CD4-positive, CD25-positive, alpha-beta regulatory T cell (primary cell): ENCODE data around the gene GATA6. TPM values are rescaled to one million over a fixed set of nuclear protein-coding genes. Genes with fewer than 3 reads are reported as not detected.

ENCODE experiments used
- ATAC-seq, 2 donors: fragments of 150-1000 bp; cut with Tn5 transposase; one replicate each; pipeline ENCODE4 v1.10.0; 2021; ENCODE audit warnings: low read depth in 2 of 2, moderate number of reproducible peaks in 2 of 2, moderate library complexity in 1 of 2
- DNase-seq, 3 donors: peaks; one replicate each; pipeline versions ENCODE4 v3.0.0 to v3.0.0-alpha.2; 2012 to 2022; ENCODE audit warnings: mixed read lengths in 1 of 3
- H3K27ac ChIP-seq: one replicate; pipeline ENCODE4 v1.7.0; 2013; ENCODE audit warnings: mild to moderate bottlenecking, low read length; ENCODE audit not compliant: insufficient read depth, poor library complexity, severe bottlenecking
- H3K27me3 ChIP-seq: one replicate; pipeline ENCODE4 v1.7.0; 2013; ENCODE audit warnings: low read length; ENCODE audit not compliant: control insufficient read depth, insufficient read depth
- H3K36me3 ChIP-seq: one replicate; pipeline ENCODE4 v1.7.0; 2013; ENCODE audit warnings: mild to moderate bottlenecking, low read length, moderate library complexity; ENCODE audit not compliant: control insufficient read depth, insufficient read depth
- H3K4me1 ChIP-seq: 2 replicates; pipeline ENCODE4 v1.7.0; 2013; ENCODE audit warnings: mild to moderate bottlenecking, low read length; ENCODE audit not compliant: insufficient read depth, control insufficient read depth, poor library complexity, severe bottlenecking
- H3K4me3 ChIP-seq: one replicate; pipeline ENCODE4 v1.7.0; 2013; ENCODE audit warnings: low read depth, mild to moderate bottlenecking, low read length, moderate library complexity
- H3K9me3 ChIP-seq, 2 experiments: 1 replicate in 1 of 2; 2 replicates in 1 of 2; pipeline ENCODE4 v1.7.0; 2013; ENCODE audit warnings: low read length in 2 of 2, mild to moderate bottlenecking in 1 of 2, moderate library complexity in 1 of 2; ENCODE audit not compliant: control insufficient read depth in 2 of 2
- H3K27ac Mint-ChIP-seq, 3 donors: one replicate each; pipeline ENCODE4 v1.8.0; 2020 to 2022; ENCODE audit warnings: mild to moderate bottlenecking in 3 of 3, mixed read lengths in 3 of 3, moderate library complexity in 2 of 3
- H3K27me3 Mint-ChIP-seq: one replicate; pipeline ENCODE4 v1.8.0; 2022; ENCODE audit warnings: mild to moderate bottlenecking, mixed read lengths
- H3K36me3 Mint-ChIP-seq: one replicate; pipeline ENCODE4 v1.8.0; 2020; ENCODE audit warnings: mixed read lengths
- H3K4me1 Mint-ChIP-seq, 4 donors: one replicate each; pipeline ENCODE4 v1.8.0; 2020 to 2022; ENCODE audit warnings: mixed read lengths in 4 of 4, mild to moderate bottlenecking in 1 of 4
- H3K4me3 Mint-ChIP-seq, 4 donors: one replicate each; pipeline ENCODE4 v1.8.0; 2020 to 2022; ENCODE audit warnings: mild to moderate bottlenecking in 4 of 4, mixed read lengths in 4 of 4, moderate library complexity in 3 of 4
- H3K9me3 Mint-ChIP-seq, 7 donors: one replicate each; pipeline ENCODE4 v1.8.0; 2020 to 2022; ENCODE audit warnings: mixed read lengths in 7 of 7, mild to moderate bottlenecking in 3 of 7, moderate library complexity in 2 of 7
- polyA plus RNA-seq, 4 donors: library from polyadenylated mRNA; unstranded; fragments of 300-500 nt; fragmentation: Illumina TruSeq; gene quantifications; one replicate each; pipeline ENCODE4 v1.2.3, GENCODE V29; 2021
- total RNA-seq: library from RNA; stranded (reverse); gene quantifications from one replicate; pipeline ENCODE4 v1.2.3, GENCODE V29; 2022

GATA6 gene
- total and polyA plus RNA-seq, 5 donors from 2014 or later: 0.10 TPM; not detected in 4

- peaks cover 0 to 27% (median 12%) of the 10 kb centered on the region in 4 donors for H3K4me1 Mint-ChIP-seq
- H3K27me3 Mint-ChIP-seq: peaks cover 77% of the 10 kb centered on the region
- peaks cover 0 to 2% (median 0%) of the 10 kb centered on the region in 7 donors for H3K9me3 Mint-ChIP-seq
- no peaks in the 10 kb centered on the region for H3K36me3 Mint-ChIP-seq
- H3K4me3 Mint-ChIP-seq: peak overlapping the region in 2 of 4 donors; percentile 3 to 10
- DNase-seq: no peak
- ATAC-seq: no peak
- no peak overlapping the region for H3K27ac ChIP-seq
- no peaks in the 10 kb centered on the region for H3K36me3 ChIP-seq
- no peak overlapping the region for H3K4me3 ChIP-seq
- H3K27me3 ChIP-seq: peaks cover 20% of the 10 kb centered on the region
- no peak overlapping the region for H3K27ac Mint-ChIP-seq
- H3K4me1 ChIP-seq: peaks cover 23% of the 10 kb centered on the region
- H3K9me3 ChIP-seq: no peaks in the 10 kb centered on the region
These were observed 1.7 kb upstream of the GATA6 start for GRCh38 chr18:22167471-22168241.

GRCh38 chr18:22168360-22168921 lies 948 bp upstream of the GATA6 start:
- DNase-seq: peak in 1 of 3 donors; percentile 33
- no peak overlapping the region for H3K27ac Mint-ChIP-seq
- Histone ChIP-seq H3K36me3 (no peaks in the 10 kb centered on the region), H3K4me1 (peaks cover 23% of the 10 kb centered on the region), H3K27ac (no peak overlapping the region), H3K27me3 (peaks cover 15% of the 10 kb centered on the region), H3K4me3 (no peak overlapping the region), H3K9me3 (no peaks in the 10 kb centered on the region)
- H3K4me1 Mint-ChIP-seq: peaks cover 0 to 27% (median 12%) of the 10 kb centered on the region in 4 donors
- ATAC-seq: no peak
- H3K27me3 Mint-ChIP-seq: peaks cover 77% of the 10 kb centered on the region
- H3K9me3 Mint-ChIP-seq: peaks cover 0 to 2% (median 0%) of the 10 kb centered on the region in 7 donors
- H3K4me3 Mint-ChIP-seq: peak overlapping the region in 3 of 4 donors; percentile 62 to 79 (median 70)
- no peaks in the 10 kb centered on the region for H3K36me3 Mint-ChIP-seq

GRCh38 chr18:22169889-22170420 lies 566 bp downstream of the GATA6 start:
- peaks cover 79% of the 10 kb centered on the region for H3K27me3 Mint-ChIP-seq
- H3K9me3 Mint-ChIP-seq: peaks cover 0 to 2% (median 0%) of the 10 kb centered on the region in 7 donors
- no peak overlapping the region for H3K27ac Mint-ChIP-seq
- Histone ChIP-seq H3K9me3 (no peaks in the 10 kb centered on the region), H3K36me3 (no peaks in the 10 kb centered on the region), H3K27me3 (peaks cover 7% of the 10 kb centered on the region), H3K4me1 (peaks cover 23% of the 10 kb centered on the region), H3K4me3 (no peak overlapping the region), H3K27ac (no peak overlapping the region)
- no peaks in the 10 kb centered on the region for H3K36me3 Mint-ChIP-seq
- H3K4me3 Mint-ChIP-seq: peak overlapping the region; percentile 60 to 87 (median 78)
- no peak for DNase-seq
- ATAC-seq: no peak
- peaks cover 0 to 27% (median 12%) of the 10 kb centered on the region in 4 donors for H3K4me1 Mint-ChIP-seq

GRCh38 chr18:22170421-22171257 lies 1.2 kb downstream of the GATA6 start:
- Histone ChIP-seq H3K4me3 (no peak overlapping the region), H3K27me3 (peaks cover 13% of the 10 kb centered on the region)

GRCh38 chr18:22171258-22172119 lies 2.1 kb downstream of the GATA6 start:
- peaks cover 18% of the 10 kb centered on the region for H3K27me3 ChIP-seq
- no peak overlapping the region for H3K4me3 ChIP-seq
- H3K27ac Mint-ChIP-seq: no peak overlapping the region
- no peaks in the 10 kb centered on the region for H3K9me3 ChIP-seq
- peaks cover 0 to 2% (median 0%) of the 10 kb centered on the region in 7 donors for H3K9me3 Mint-ChIP-seq
- no peaks in the 10 kb centered on the region for H3K36me3 Mint-ChIP-seq
- H3K27ac ChIP-seq: no peak overlapping the region
- H3K36me3 ChIP-seq: no peaks in the 10 kb centered on the region
- peaks cover 81% of the 10 kb centered on the region for H3K27me3 Mint-ChIP-seq
- DNase-seq: no peak
- H3K4me1 Mint-ChIP-seq: peaks cover 0 to 25% (median 12%) of the 10 kb centered on the region in 4 donors
- peaks cover 23% of the 10 kb centered on the region for H3K4me1 ChIP-seq
- H3K4me3 Mint-ChIP-seq: peak overlapping the region in 1 of 4 donors; percentile 22
- no peak for ATAC-seq

More at GRCh38 chr18:22170421-22171257, 1.2 kb downstream of the GATA6 start:
- H3K36me3 Mint-ChIP-seq: no peaks in the 10 kb centered on the region
- peak overlapping the region in 2 of 4 donors; percentile 77 to 87 for H3K4me3 Mint-ChIP-seq
- DNase-seq: peak in 1 of 3 donors; percentile 17
- H3K4me1 Mint-ChIP-seq: peaks cover 0 to 27% (median 12%) of the 10 kb centered on the region in 4 donors
- no peaks in the 10 kb centered on the region for H3K36me3 ChIP-seq
- H3K9me3 Mint-ChIP-seq: peaks cover 0 to 2% (median 0%) of the 10 kb centered on the region in 7 donors
- peak overlapping the region in 1 of 3 donors; percentile 52 for H3K27ac Mint-ChIP-seq
- H3K27me3 Mint-ChIP-seq: peaks cover 81% of the 10 kb centered on the region
- peaks cover 23% of the 10 kb centered on the region for H3K4me1 ChIP-seq
- ATAC-seq: no peak
- H3K27ac ChIP-seq: no peak overlapping the region
- no peaks in the 10 kb centered on the region for H3K9me3 ChIP-seq

GRCh38 chr18:22172120-22172582 lies 2.8 kb downstream of the GATA6 start:
- no peaks in the 10 kb centered on the region for H3K9me3 ChIP-seq
- no peak overlapping the region for H3K27ac ChIP-seq
- ATAC-seq: no peak
- H3K4me1 ChIP-seq: peaks cover 23% of the 10 kb centered on the region
- H3K27ac Mint-ChIP-seq: no peak overlapping the region
- H3K36me3 Mint-ChIP-seq: no peaks in the 10 kb centered on the region
- H3K4me3 ChIP-seq: no peak overlapping the region
- H3K27me3 Mint-ChIP-seq: peaks cover 77% of the 10 kb centered on the region
- H3K4me3 Mint-ChIP-seq: peak overlapping the region in 2 of 4 donors; percentile 8 to 13
- no peak for DNase-seq
- peaks cover 0 to 2% (median 0%) of the 10 kb centered on the region in 7 donors for H3K9me3 Mint-ChIP-seq
- peaks cover 17% of the 10 kb centered on the region for H3K27me3 ChIP-seq
- peaks cover 0 to 25% (median 12%) of the 10 kb centered on the region in 4 donors for H3K4me1 Mint-ChIP-seq
- H3K36me3 ChIP-seq: no peaks in the 10 kb centered on the region
